LoVo (cell line): ENCODE results near the gene ANKS1B.
"Not testable (repeated sequence)": the region's sequence is repeated elsewhere in the genome, so short reads cannot be mapped to it uniquely, and the experiment has no call there.

Experiments
- DNase-seq: peaks from one replicate; pipeline ENCODE4 v3.0.0-alpha.2; 2016; ENCODE audit warnings: low spot score

The ANKS1B gene

DNA sequence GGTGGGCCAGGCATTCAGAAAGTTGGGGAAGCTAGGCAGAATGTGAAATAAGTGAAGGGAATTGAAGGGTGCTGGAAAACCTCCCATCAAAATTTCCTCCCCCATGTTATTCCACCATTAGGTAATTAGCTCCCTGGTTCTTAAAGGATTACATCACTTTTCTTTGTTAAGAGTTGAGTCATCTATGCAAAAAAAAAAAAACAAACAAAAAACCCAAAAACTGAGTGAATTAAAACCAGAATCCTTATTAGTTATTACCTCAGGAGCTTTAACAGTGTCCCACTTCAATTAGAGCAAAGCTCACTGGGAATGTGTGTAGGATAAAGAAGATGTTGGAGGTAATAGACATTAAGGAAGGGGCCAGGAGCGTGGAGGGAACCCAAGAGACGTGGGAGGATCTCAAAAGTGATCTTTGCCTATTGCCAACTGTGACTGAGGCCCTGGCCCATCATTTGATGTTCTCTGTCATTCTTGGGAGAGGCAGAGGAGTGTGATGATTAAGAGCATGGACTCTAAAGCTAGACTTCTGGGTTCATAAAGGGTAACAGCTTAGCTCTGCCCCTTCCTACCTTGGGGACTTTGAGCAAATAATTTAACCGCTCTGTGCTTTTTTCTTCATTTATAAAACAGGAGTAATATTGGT is 975.0 kb downstream of the ANKS1B start:
- DNase-seq: no peak

GRCh38 chr12:99005601-99006000 is 979.1 kb downstream of the ANKS1B start:
- no peak for DNase-seq

GRCh38 chr12:99004799-99005466 is 979.8 kb downstream of the ANKS1B start:
- DNase-seq: no peak

GRCh38 chr12:99002731-99003130 is 982.0 kb downstream of the ANKS1B start:
- DNase-seq: no peak

DNA sequence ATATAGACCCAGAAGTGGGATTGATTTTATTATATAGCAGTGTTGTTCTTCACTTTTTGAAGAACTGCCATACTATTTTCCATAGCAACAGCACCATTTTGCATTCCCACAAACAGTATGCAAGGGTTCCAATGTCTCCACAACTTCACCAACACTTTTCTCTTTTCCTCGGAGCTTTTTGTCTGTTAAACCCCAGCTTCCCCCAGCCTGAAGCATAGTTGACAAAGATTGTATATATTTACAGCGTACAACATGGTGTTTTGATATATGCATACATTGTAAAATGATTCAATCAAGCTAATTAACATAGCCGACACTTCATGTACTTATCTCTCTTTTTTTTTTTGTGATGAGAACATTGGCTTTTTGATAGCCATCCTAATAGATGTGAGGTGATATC is 982.6 kb downstream of the ANKS1B start:
- no peak for DNase-seq

DNA sequence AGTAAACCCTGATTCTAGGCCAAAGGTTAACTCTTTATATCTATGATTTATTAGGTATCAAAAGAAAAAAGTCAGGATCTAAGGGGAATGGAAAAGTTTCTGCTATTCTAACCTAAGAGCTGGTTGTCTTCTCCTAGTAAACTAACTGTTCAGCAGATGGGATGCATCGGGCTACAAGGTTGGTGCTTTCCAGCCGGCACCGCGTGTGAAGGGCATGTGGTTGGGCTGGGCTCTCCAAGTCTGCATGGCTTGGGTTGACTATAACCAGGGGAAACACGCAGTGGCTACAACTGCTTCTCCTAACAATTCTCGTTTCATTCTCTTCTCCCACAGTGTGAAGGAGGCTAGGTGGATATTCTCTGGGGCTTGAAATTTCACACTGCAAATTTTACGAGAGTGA is 985.2 kb downstream of the ANKS1B start:
- no peak for DNase-seq

DNA sequence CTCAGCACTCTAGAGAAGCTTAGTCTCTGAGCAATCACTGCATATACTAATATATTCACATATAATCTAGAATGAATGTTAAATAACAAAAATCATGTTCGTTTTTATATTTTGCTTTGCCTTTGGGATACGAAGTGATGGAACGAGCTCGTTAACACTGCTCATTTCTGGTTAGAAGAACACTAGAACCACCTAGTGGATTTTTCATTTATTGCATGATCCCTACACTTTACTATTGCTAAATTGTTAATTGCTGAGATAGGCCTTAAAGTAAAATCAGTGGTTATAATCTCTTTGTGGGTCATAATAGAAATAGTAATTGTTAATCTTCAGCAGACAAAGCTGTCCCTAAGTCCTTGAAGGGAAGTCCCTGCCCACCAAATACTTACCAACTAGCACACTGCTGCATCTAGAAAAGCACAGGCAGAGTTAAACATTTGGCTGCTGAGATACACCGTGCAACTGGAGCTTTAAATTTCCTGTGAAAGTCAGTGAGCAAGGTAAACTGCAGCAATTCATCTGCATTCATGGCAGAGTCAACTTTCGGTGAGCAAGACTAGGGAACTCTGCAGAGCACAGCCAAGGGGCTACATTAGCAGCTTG is 985.9 kb downstream of the ANKS1B start:
- DNase-seq: peak; percentile 70

DNA sequence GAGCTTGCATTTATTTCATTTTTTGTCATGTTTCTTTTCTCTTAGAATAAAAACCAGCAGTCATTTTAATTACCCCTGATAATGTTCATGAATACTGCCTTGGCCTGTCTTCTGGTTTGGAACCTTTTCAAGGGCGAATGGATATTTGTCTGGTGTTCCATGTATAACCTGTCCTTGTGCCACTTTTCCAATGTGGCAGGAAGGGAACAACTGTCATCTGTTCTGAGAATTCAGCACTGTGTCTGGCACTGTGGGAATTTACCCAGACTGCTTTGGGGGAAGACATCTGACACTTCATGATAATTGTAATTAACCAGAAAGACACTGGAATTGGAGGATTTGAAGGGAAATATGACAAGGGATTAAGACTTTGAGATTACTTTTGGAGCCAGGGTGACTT is 986.8 kb downstream of the ANKS1B start:
- no peak for DNase-seq

DNA sequence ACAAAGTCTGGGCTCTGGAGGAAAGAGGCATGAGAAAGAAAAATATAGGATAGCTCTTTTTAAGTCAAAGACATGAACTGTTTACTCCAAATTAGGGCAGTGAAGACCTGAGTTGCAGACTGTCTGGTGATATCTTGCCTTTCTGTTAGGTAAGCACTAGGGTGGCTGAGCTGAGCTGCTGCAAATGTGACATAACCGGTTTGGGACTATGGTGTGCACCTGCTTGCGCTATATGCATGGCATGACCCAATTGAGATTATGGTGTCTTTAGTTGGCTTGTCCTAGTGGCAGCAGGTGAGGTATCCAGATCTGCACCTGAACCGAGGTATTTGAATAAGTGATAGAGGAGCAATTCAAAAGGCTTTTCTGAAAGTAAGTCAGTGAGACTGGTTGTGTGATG is 994.1 kb downstream of the ANKS1B start:
- DNase-seq: no peak

DNA sequence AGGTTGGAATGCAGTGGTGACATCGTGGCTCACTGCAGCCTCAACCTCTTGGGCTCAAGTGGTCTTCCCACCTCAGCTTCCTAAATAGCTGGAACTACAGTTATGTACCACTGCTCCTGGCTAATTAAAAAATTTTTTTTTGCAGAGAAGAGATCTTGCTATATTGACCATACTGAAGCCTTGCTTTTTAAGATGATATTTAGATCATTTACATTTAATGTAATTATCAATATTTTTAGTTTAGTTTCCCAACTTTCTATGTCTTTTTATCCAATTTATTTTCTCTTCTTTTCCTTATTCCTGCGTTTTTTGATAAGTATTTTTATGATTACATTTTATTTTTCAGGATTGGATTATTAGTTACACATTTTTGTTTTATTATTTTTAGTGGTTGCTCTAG is 999.6 kb downstream of the ANKS1B start:
- DNase-seq: no peak

DNA sequence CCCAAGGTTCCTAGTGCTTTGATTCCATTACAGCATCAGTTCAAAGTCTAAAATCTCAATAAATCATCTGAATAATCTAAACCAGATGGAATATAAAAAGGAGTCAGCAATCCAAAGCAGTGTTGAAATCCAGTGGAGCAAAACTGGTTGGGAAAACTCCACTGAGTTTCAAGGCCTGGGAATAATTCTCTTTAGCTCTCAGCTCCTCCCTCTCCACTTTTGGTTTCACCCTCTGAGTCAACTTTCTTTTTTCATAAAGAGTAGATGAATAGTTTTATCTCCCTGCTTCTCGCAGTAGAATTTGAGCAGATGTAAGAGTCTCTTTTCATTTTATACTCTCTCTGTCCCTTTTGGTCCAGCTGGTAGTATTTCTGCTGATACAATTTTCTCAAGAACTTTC is 1001.1 kb downstream of the ANKS1B start:
- DNase-seq: no peak

- DNase-seq: no peak
These were observed 1004.2 kb downstream of the ANKS1B start for GRCh38 chr12:98980508-98980907.

DNA sequence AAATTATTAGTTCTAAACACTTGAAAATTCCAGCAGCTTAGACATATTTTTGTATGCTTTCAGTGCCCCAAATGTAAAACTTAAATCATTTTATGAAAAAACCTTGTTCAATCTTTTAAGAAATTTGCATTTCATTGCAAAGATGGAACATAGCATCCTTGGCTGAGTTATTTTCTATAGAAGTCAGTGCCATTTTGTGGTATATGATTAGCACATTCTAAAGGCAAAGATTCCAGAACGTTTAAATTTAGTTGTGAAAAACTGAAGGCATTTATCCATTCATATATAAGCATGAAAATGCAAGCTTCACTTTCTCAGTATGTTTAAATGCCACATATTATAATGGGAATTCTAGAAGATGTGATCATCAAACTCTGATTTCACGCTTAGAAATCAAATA is 1007.5 kb downstream of the ANKS1B start:
- no peak for DNase-seq

- no peak for DNase-seq
These were observed 1009.9 kb downstream of the ANKS1B start for GRCh38 chr12:98974767-98975381.

DNA sequence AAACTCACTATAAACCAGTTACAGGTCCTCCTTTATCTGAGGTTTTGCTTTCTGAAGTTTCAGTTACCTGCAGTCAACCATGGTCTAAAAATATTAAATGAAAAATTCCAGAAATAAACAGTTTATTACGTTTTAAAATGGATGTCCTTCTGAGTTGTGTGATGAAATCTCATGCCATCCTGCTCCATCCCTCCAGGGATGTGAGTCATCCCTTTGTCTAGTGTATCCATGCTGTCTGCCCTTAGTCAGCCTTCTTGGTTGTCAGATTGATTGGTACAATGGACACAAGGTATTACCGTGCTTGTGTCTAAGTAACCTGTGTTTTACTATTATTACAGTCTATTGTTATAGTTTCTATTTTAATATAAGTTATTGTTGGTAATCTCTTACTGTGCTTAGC is 1011.3 kb downstream of the ANKS1B start:
- no peak for DNase-seq

- no peak for DNase-seq
These were observed 1013.8 kb downstream of the ANKS1B start for GRCh38 chr12:98970950-98971349.

DNA sequence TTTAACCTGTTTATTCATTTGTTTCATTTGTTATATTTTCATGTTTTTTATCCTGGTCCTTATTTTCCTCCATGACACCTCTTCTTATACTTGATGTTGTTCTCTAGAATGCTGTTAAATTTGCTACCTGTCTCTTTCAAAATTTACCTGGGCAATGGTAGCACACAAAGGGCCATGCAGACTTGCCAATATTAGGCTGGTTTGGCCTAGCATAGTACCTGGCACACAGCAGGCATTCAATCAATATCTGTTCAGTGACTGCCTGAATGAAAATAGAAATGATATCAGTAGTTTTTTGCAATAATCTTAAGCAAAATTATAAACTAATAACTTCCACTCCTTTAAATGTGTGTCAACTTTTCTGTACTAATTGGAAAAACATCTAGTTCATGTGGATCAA is 1014.5 kb downstream of the ANKS1B start:
- DNase-seq: no peak

DNA sequence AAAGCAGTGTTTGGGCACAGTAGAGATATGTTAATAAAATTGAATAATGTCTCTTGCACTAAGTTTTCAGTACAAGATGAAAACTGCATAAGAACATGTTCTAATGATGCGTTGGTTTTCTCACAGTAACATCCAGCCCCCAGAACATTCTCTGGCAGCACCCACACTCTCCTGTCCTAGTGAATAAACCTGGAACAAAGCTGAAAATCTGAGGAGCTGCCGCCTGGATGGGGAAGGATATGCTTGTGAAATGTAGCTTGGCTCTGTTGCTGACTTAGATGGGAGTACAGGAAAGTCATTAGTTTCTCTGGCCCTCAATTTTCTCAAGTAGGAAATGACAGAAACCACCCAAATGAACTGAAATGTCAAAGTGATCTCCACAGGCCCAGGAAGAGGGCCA is 1015.8 kb downstream of the ANKS1B start:
- no peak for DNase-seq

DNA sequence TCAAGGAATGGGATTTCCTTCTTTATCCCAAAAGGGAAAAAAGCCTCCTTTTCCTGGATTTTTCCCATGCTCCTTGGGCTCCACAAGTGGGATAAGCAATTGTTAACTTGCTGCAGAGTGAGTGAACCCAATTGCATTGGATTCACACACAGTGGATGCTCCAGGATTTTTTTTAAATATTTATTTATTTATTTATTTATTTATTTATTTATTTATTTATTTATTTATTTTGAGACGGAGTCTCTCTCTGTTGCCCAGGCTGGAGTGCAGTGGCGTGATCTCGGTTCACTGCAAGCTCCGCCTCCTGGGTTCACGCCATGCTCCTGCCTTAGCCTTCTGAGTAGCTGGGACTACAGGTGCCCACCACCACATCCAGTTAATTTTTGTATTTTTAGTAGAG is 1027.6 kb downstream of the ANKS1B start:
- not testable (repeated sequence) for DNase-seq

DNA sequence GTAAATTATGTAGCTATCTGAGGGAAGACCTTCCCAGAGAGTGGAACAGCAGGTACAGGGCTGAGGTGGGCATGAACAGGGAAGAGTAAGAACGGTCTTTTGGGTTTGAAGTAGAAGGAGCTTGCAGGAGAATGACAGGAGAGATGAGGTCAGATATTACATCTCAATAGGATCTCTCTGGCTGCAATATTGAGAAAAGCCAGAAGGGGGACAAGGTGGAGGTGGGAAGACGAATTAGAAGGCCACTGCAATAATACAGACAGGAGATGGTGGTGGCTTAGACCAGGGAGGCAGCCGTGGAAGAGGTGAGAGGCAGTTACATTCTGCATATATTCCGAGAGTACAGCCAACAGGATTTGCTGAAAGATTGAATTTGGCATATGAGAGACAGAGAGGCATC is 1029.5 kb downstream of the ANKS1B start:
- peak; percentile 48 for DNase-seq

DNA sequence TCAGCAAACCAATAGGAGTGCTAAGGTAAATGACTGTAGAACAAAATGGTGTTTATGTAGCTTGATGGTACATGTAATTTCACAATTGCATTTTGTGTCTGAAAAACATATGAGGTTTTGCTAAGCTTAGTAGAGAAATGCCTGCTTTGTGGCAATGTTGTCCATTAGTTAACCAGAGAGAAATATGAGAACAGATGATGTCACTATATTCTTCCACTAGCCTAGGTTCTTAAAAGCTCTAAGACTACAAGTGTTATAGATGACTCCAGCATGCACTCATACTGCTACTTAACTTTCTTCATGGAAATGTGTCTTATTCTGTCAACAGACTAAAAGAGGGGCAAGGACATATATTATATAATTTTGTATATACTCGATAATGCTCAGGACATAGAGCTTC is 1030.2 kb downstream of the ANKS1B start:
- no peak for DNase-seq

DNA sequence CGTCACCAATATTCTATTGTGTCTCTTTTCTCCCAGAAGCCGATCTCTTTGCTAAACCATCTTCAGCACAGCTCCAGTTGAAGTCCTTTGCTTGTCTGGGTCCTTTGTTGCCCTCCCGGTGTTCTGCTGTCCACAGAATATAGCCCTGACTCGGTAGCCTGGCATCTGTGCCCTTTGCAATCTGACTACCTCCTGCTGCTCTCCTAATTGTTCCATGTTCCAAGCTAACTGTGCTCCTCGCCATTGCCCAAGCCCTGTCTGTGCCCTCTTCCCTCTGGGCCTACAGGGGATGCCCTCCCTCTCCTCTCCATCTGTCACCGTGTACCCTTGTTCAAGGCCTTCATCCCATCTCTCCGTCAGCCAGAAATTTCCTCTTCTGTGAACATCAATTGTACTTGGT is 1033.3 kb downstream of the ANKS1B start:
- no peak for DNase-seq

GRCh38 chr12:98948343-98948949 is 1036.3 kb downstream of the ANKS1B start:
- no peak for DNase-seq
